Stimulated activated CD8-positive, alpha-beta memory T cell treated with anti-CD3 and anti-CD28 coated beads, Interleukin-2, amount 100 ng/mL, for 1 hour (primary cell): Measurements from ENCODE around the gene ABCC8.

Experiments used
- DNase-seq, 2 donors: peaks; one replicate each; pipeline ENCODE4 v3.0.0-alpha.2; 2020; ENCODE audit warnings: low read depth in 2 of 2

The ABCC8 gene

DNA sequence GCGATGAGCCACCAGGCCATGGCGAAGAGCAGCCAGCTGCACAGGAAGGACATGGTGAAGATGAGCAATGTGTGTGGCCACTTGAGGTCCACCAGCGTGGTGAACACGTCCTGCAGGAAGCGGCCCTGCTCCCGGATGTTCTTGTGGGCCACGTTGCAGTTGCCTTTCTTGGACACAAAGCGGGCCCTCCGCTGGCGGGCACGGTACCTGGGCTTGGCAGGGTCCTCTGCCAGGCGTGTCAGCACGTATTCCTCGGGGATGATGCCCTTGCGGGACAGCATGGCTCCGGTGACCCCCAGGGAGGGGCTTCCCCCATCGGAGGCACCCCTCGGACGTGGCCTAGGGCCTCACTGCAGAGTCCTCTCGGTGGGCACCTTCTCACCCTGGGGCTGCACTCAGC is 88.8 kb downstream of the ABCC8 start:
- no peak for DNase-seq

DNA sequence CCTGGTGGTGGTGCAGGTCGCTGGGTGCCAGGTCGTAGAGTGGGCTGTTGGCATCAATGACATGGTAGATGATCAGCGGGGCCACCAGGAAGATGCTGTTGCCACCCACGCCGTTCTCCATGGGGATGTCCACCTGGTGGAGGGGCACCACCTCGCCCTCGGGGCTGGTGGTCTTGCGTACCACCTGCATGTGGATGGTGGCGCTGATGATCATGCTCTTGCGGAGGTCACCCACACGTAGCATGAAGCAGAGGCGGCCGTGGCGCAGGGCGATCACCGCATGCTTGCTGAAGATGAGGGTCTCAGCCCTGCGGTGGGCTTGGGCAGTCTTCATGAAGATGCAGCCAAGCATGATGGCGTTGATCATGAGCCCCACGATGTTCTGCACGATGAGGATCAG is 89.4 kb downstream of the ABCC8 start:
- DNase-seq = no peak

DNA sequence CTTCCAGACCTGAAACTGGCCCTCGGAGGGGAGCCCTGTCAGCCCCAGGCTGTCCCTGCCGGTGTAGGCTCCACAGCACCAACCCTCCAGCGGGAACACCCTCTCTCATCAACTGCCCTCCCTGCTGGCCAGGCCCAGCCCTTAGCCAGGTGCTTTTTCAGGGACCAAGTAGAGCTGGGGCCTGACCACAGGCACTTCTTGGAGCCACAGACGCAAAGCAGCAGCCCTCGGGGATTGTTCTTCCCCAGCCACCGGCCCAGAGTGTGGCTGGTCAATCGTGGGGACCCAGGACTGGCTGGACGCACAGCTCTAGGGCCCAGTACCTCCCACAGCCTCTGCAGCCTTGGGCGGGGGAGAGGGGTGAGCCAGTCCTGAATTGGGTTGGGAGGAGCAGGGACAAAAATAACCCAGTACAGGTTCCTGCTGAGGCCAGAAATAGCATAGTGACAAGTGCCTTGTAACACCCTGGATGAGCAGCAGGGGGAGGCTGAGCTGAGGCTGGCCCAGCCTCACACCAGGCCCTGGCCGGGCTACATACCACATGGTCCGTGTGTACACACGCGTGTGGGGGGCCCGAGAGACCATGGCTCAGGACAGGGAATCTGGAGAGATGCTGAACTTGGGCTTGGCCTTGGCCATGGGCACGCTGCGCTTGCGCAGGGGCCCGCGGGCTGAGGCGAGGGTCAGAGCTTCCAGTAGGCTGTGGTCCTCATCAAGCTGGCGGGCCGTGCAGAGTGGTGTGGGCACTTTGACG is 90.1 kb downstream of the ABCC8 start:
- no peak for DNase-seq

DNA sequence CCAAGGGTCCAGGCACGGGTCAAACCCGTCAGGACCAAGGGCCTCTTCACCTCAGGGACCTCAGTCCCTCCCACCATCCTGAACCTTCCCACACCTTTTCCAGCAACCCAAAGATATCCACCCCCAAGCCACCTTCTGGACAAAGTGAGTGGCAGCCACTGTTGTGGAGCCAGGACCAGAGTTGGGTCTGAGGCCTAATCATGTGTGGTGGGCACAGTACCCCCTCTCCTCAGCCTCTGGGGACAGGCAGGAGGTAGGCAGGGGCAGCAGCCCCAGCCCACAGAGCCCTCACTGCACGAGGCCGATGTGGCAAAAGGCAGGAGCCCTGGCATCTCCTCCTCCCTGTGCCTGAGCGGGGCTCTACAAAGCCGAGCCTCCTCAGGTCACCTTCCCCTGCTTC is 90.7 kb downstream of the ABCC8 start:
- no peak for DNase-seq

DNA sequence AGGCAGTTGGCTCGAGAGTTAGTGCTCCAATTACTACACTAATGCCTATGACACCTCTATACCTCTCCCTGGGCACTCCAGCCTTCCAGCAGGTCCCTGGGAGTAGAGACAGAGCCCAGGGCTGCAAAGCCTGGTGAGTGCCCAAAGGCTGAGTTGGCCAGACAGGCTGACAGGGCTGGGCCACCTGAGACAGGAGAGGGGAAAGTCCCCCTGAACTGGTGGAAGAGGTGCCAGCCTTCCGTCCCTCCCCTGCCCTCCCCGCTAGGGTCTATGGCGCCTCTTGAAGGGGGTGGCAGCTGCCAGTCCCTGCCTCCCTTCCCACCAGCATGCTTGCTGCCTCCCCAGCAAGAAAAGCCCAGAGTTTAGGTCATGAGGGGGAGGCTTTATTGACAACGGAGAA is 91.2 kb downstream of the ABCC8 start:
- no peak for DNase-seq

DNA sequence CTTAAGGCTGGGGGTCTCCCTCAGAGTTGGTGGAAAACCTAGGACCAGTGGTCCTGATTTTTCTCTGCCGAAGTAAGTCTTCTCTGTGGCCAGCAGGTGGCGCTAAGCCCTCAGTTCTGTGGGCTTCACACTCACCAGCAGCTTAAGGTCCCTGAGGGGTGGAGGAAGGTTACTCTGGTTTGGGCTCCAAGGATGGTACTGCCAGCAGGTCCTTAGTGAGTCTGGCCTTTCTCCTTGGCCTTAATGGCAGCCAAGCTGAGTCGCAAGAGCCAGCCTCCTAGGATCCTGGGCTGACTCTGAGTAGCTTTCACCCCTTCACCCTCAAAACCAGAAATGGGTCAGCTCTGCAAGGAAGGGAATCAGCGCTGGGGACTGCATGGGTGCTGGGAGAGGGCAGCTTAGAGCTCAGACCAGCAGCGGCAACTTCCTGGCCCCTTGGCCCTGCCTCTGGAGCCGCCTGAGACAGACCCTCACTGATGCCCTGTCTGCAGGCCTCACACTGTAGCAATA is 92.6 kb downstream of the ABCC8 start:
- peak; percentile 49 to 65 for DNase-seq

DNA sequence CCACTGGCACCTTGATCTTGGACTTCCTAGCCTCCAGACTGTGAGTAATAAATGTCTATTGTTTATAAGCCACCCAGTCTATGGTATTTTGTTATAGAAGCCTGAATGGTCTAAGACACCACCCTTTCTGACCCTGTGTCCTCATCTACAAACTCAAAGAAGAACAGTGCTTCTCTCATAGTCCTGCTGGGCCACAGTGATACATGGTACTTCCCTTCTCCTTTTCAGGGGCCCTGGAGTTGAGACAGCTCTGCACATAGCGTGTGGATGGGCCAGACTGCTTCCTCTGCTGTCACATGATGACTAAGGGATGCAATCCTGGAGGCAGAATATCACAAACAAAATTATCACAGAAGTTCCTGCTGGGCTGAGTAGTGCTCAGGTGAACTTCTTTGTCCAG is 93.2 kb downstream of the ABCC8 start:
- DNase-seq = no peak

DNA sequence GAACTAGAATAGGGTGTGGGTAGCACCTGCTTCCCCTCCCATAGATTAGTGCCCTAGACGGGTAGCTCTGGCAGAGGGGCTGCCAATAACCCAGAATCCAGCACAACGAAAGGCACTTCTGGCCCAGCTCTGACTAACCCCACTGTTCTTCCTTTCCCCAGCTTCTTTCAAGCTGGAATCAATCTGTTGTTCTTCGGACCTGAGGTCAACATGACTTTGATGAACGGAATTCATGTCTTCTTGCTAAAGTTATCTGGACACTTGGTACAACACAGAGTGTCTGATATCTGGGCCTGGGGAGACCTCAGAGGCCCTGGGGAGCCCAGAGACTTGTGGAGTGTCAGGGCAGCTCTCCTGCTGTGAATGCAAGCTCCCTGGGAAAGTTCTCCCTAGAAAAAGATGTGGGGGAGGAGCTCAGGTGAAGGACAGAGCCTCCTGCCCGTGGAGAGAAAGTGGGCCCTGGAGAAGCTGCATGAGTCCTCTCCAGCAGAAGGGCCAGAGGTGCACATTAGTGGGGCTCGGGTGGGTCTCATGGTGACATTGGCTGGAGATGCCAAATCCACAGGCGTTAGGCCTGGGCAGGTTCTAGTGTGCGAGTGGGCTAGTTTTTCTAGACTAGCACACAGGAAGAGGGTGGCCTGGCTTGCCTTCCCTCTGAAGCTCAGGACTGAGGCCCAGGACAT is 94.5 kb downstream of the ABCC8 start:
- DNase-seq = no peak

DNA sequence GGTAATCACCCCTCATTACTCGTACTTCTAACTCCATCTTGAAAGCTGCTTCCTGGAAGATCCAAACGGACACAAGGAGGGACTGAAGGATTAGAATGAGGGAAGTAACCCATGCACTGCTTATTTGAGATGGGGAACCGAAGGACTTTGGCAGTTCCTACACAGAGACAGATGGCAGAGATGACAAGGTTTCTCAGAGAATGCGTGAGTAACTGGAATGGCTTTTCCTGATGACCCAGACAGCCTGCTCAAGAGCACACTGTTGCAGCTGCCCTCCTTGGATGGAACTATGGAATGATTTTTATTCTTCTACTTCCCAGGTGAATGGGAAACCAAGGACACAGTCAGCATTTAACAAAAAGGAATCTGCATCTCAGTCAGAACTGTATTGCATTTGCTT is 95.5 kb downstream of the ABCC8 start:
- no peak for DNase-seq

DNA sequence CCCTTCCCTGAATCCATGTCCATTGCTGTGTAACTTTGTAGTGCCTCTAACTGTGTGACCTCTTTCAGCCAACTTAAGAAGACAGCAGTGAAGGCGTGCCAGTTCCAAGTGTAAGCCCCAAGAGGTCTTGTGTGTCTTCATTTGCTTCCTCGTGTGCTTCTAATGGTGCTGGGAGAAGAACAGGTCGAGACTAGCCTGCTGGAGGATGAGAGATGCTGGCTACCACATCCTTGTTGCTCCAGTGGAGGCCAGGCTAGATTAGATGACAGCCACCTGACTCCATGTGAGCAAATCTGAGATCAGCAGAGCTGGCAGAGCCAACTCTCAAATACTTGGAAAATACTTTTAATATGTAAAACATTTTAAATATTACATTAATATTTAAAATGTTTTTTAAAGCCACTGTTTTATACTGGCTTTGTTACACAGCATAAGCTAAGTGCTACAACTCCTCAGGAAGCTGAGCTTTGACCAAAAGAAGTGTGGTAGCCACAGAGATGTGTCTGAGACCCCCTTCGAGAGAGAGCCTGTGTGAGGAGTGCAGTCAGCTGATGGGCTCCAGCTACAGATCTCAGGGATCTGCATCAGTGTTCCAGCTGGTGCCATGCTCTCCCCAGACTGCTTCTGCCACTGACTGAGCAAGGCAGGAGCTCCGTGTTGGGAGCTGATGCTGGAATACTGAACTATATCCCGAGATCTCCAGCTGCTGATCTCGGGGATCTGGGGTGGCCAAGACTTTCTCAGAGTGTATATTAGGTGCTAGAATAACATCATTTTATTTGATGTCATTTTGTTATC is 97.1 kb downstream of the ABCC8 start:
- no peak for DNase-seq

DNA sequence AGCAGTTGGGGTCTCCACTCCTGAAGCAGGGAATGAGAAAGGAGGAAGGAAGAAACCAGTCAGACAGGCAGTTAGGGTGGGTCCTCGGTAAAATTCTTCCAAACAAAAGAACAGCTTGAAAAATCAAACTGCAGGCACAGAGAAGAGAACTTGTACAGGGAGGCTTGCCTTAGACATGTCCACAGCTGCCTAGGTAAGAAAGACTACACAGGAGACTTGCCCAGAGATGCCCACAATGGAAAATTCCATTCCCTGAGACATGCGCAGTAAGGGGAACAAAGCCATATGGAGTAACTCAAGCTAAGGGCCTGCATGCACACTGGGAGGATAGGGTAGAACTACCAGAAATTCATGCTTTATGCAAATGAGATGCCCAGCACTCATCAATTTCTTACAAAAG is 98.0 kb downstream of the ABCC8 start:
- no peak for DNase-seq

DNA sequence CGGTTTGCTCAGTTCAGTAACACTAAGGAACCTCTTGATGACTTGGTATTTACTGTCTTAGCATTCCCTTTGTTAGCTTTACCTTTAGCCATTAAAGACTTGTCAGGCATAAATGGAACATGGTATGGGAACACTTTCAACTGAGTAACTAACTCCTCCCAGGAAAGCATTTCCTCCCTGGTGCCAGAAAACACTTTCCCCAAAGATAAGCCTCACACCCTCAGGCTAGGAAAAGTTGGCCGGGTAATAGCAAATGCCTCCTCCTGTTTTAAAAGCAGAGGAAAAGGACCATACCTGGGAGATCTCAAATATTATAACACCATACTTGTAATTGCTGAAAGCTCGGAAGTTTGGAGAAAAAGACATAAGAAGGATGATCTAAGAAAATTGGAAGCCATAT is 100.2 kb downstream of the ABCC8 start:
- no peak for DNase-seq

DNA sequence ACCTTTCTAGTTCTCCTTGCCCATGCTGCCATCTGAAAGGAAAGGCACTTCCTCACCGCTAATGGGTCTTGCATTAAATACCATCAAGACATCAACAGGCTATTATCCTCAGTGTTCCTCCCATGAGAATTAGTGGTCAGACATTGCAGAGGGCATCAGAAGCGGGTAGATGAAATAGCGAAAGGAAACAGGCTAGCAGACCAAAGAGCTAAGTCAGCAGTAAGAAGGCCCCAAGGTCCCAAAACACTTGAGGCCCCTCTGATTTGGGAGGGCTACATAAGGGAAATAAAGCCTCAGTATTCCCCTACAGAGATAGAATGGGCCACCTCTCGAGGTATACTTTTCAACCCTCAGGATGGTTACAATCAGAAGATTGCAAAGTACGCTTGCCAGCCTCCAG is 101.1 kb downstream of the ABCC8 start:
- DNase-seq = no peak

DNA sequence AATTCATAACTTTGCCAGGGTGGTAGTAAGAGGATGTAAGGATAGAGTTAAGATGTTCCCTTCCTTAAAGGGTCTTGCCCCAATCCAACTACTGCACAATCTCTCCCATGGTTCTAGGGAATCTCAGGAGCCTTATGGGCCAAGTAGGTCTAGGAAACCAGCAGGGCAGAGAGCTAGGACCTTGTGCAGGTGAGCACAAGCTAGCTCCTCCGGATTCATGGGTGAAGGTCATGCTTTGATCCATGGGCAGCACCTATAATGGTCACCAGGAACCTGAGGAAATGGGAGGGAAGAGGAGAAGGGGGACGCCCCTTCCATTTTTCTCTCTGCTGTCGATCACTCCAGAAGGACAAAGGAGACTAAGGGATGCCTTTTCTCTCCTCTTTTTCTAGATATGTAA is 105.0 kb downstream of the ABCC8 start:
- no peak for DNase-seq

DNA sequence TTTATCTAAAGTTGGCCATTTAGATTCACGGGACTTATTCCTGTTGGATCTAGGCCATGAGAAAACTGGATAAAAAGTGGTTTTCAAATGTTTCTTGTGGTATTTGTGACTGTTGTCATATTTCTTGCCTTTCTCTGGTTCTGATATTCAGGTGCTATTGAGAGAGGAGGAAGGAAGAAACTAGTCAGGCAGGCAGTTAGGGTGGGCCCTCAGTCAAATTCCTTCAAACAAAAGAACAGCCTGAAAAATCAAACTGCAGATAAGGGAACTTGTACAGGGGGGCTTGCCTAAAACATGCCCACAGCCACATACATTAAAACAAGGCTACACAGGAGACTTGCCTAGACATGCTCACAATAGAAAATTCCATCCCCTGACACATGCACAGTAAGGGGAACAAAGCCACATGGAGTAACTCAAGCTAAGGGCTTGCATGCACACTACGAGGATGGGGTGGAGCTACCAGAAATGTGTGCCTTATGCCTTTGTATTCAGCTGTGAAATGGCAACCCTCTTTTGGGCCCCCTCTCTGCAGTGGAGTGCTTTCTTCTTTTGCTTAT is 106.9 kb downstream of the ABCC8 start:
- no peak for DNase-seq

DNA sequence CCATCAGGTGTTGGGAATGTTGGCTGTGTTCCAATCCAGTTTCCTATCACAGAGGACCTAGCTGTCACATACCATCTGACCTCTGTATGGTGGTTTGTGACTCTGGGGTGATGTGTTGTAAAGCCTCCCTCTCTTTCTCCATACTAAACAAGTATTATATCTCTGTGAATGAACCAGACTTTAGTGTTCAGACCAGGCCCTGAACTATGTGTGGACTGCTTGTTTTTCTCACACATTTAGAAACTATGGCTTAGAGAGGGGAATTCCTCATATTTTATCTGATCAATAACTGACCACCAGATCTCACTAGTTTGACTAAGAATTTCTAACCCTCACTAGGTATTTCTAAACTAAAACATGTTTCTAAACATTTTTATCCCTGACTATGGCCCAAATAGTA is 107.6 kb downstream of the ABCC8 start:
- no peak for DNase-seq

DNA sequence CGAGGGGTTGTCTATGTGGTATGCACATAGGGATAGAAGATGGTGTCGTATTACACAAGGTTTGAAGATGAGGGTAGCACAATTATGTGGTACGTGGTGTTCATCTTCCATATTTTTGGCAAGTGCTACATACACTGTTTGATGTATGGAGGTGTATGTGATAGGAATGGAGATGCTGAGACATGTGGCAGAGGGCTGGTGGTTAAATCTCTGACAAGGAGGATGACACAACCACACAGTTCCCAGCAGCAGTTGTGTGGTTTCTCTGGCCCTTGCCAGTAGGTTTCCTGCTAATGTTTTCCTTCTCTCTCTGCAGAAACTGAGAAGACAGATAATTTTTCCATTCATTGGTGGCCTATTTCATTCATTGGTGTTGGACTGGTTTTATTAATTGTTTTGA is 108.1 kb downstream of the ABCC8 start:
- DNase-seq = no peak

DNA sequence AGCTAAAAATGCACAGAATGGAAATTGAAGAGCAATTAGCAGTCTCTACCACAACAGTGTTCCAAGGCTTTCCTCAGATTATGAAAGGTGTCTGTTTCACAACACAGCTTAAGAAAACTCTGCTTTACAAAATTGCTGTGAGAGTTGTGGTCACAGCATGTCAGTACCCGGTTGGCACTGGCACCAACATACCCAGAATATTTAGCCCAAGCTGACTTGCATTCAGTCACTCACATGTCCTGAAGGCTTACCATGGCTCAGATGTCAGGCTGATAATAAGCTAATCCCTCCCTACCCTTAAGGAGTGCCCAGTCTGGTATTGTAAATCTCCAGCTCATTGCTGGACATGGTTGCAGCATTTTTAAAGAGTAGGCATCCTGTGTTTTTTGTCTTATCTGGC is 110.2 kb downstream of the ABCC8 start:
- no peak for DNase-seq

DNA sequence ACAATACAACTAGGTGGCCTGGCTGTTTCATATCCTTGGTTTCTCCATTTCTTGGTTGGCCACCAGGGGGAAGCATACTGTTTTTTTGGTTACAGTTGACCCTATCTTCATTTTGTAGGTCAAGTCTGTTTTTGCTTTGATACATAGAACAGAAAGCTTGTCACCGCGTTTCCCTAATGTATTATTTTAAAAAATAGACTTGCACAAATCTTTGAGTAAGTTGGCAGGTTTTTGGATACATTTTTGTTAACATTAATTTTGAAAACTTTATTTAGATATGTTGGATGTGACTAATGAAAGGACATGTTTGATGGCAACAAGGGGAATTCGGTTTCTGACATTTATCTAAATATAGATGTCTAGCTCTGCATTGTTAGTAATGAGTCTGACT is 122.0 kb downstream of the ABCC8 start:
- DNase-seq = no peak

DNA sequence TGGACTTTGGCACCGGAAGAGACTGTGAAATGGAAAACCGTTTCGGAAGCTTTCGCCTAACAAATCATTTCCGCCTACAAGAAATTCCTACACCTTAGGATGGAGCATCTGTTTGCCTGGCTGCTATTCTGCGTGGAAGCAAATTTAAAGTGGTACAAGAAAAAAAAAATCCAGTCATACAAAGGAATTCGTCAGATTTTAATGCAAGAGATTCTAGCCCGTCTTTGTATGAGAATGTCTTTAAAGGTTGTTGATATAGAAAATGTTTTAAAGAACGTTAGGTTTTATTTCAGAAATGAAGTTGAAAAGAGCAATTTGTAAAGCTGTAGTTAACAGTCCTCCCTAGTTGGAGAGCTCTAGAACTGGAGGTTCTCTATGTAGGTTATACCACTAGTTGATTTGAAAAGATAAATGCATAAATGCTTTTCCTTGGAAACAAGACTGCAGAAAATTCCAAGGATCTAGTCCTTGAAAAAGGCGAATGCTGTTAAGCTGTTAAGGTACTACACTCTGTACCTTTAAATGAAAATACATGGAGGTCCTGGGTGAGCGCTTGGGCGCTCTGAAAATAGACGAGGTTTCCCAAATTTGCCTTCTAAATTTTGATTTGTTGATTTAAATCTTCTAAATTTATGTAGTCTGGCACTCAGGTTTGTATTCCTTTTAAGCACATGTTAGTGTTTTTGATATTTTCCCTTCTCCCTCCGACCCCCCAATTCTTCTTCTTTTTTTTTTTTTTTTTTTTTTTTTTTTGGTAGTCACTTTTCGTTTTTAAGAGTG is 122.6 kb downstream of the ABCC8 start:
- no peak for DNase-seq

DNA sequence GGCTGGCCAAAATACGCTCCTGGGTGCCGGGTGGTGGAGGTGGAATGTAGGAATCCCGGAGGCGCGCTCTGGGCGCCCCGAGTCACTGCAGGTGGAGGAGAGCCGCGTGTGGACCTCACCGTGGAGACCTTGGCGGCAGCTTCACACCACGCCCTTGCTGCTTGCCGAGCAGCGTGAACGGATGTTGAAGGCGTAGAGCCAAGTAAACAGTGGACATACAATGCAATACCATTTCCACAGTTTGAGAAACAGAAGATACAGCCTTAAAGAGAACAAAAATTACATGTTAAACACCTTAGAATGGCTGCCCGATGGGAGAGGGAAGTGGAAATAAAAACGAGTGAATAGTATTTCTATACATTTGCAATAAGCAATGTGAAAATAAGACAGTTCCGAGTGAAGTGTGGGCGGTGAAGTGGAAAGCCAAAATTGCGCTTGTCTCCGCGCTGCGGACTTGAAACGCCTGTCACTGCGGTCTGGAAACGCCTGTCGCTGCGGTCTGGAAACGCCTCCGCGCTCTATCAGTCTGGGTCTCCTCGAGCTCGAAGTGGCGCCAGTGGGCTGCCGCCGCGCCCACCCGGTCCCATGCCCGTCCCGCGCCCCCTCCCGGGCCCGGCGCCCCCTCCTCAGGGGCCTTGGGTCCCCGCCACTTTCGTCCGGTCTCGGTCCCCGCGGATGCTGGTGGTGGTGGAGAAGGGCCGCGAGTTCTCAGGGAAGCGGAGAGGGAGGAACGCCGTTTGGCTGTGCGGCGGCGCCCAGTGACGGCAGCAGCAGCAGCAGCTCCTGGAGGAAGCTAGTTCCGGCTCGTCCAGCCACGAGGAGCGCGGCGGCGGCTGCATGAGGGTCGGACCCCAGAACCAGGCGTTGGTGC is 123.5 kb downstream of the ABCC8 start:
- DNase-seq = peak in 1 of 2 donors; percentile 36
